ENCODE data around the gene LIPT2.
"Not testable (repeated sequence)": the region's sequence is repeated elsewhere in the genome, so short reads cannot be mapped to it uniquely, and the experiment has no call there.

The LIPT2 gene

DNA sequence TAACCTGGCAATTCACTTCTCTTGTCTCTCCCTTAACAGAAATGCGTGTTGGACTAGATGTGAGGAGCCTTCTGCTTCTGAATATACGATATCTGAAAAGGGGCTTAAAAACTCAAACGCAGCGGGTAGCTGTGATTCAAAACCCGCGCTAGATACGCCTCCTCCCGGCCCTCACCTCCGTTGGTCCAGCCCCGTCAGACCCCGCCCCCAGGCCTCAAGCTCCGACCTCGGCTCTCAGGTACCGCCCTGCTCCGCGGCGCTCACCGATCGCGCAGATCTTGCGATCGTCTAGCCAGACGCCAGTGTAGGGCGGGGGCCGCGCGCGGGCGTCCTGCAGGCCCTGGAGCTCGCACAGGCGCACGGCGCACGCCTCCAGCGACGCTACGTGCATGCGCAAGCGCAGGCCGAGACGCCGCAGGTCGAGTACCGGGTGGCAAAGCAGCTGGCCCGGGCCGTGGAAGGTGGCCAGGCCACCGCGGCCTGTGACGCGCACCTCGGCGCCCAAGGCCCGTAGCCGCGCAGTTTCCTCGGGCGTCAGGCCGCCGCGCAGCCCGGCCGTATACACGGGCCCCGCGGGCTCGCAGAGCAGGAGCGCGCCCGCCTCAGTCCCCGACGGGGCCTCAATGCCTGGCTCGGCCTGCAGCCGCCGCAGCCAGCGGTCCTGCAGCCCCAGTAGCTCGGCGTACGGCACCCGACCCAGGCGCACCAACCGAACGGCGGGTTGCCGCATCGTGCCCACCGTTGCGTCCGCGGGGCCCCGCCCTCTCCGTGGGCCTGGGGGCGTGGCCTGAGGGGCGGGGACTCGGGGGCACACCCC is at the start of gene LIPT2:
TSS of gene LIPT2 (minus strand) at position 751 of the 817 bp plus-strand sequence. CDS start at position 730, 21 bp downstream.
- peak; percentile 35 to 96 (median 83) for DNase-seq

GRCh38 chr11:74541466-74541865 is 47.9 kb upstream of the LIPT2 start:
- no peak for DNase-seq

GRCh38 chr11:74540270-74540669 is 46.7 kb upstream of the LIPT2 start:
- no peak for DNase-seq

DNA sequence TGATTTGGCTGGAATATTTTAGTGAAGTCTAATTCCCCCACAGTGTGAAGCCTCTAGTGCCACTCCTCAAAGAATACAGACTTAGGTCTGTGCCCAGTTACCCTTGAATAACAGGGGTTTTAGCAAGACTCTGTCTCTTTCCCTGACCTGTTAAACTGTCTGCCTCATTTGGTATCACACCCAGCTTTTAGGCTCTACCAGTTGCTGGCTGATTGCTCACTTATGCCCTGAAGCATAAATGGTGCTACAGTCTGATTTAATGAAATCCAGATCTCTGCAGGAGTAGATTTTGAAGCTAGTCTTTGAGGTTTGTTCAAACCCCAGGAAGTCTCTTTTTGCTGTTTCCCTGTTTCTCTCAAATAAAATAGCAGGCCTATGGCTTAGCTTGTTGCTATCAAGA is 45.2 kb upstream of the LIPT2 start:
- no peak for DNase-seq

DNA sequence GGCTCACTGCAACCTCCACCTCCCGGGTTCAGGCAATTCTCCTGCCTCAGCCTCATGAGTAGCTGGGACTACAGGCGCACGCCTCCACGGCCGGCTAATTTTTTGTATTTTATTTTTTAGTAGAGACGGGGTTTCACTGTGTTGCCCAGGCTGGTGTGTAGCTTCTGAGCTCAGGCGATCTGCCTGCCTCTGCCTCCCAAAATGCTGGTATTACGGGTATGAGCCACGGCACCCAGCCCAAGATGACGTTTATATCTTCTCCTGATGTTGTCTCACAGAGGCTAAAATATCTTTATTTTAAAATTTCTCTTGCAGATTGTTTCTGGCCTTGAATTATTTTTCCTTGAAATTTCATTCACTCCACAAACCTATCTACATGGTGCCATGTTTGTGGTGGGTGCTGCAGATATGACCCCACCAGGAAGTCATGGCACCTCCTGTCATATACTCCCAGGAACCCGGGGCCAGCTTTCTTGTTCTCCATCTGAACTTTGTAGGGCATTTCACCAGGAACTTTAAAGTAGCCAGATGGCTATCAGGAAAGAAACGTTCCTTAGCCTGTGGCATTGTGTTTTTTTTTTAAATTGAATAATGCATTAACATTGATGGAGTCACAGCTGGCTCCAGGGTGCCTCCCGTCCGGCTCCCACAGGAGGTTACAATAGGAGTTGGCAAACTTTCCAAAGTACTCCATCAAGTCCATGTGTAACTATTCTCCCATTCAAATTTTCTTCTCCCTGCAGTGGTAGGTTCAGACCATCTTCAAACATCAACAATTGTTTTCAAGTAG is 42.0 kb upstream of the LIPT2 start:
- no peak for DNase-seq

GRCh38 chr11:74534946-74535275 is 41.4 kb upstream of the LIPT2 start:
- DNase-seq = not testable (repeated sequence)

DNA sequence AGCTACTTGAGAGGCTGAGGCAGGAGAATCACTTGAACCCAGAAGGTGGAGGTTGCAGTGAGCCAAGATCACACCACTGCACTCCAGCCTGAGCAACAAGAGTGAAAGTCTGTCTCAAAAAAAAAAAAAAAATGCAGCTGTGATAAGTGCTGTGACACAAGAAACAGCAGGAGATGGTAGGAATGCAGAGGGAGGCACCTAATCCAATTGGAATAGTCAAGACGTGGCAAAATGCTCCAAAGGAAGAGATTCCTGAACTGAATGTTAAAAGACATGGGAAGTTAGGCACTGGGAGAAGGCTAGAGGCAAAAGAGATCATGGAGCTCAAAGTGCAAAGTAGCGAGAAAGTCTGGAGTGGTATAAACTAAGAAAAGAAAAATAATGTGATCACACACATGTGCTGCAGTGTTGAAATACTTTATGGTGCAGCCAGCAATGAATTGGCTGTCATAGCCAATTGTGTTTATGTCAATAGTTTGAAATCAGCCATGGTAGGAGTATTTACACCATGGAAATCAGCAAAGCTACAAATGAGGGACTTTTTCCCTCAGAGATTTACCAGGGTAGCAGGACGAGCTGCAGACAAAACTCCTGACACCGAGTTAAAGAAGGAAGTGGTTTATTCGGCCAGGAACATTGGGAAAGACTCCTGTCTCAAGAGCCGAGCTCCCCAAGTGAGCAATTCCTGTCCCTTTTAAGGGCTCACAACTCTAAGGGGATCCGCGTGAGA is 40.9 kb upstream of the LIPT2 start:
- no peak for DNase-seq

DNA sequence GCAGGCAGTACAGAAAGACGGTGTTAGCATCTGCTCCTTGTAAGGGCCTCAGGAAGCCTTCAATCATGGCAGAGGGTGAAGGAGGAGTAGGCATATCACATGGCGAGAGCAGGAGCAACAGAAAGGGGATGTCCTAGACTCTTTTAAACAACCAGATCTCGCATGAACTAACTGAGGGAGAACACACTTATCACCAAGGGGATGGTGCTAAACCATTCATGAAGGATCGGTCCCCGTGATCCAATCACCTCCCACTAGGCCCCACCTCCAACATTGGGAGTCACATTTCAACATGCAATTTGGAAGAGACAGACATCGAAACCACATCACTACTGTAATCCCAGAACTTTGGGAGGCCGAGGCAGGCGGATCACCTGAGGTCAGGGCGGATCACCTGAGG is 39.9 kb upstream of the LIPT2 start:
- DNase-seq = no peak

GRCh38 chr11:74532501-74533246 is 39.1 kb upstream of the LIPT2 start:
- DNase-seq = no peak

DNA sequence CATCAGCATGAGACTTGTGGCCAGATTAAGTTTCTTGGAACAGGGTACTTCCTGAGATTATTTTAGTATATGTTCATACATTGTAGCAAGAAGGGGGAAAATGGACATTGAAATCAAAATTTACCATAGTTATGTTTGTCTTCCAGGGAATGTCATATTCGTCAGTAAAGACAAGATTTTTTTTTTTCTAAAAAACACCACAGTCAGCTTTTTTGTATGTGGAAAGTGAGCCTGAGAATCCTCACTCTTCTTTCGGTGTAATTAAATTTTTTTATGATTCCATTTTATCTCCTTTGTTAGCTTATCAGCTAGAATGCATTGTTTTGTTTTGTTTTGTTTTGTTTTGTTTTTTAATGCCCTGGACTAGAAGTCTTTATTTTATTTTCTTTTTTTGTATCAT is 31.5 kb upstream of the LIPT2 start:
- DNase-seq = no peak

- no peak for DNase-seq
These were observed 31.0 kb upstream of the LIPT2 start for GRCh38 chr11:74524501-74524900.

- DNase-seq = no peak
These were observed 29.3 kb upstream of the LIPT2 start for GRCh38 chr11:74522776-74523175.

DNA sequence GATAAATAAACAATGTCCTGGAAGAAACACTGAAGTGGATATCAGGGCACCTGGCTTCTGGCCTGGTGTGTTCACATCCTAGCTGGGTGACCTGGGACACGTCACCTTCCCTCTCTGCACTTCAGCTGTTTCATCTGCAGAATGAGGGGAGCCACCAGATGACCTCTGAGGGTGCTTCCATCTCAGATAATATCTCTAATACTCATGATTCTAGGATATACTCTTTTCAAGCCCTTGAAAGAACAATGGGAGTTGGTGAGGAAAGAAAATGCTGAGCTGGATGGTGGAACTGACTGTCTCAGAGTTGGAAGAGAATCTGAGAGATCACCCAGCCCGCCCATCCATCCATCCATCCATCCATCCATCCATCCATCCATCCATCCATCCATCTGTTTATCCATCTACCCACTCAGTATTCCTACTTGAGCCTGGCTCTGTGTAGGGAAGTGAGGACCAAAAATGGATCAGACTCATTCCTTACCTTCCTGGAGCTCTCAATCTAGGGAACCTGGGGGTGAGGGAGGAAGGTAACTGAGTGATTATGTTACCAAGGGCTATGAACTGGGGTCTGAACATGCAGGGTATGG is 28.2 kb upstream of the LIPT2 start:
- no peak for DNase-seq

DNA sequence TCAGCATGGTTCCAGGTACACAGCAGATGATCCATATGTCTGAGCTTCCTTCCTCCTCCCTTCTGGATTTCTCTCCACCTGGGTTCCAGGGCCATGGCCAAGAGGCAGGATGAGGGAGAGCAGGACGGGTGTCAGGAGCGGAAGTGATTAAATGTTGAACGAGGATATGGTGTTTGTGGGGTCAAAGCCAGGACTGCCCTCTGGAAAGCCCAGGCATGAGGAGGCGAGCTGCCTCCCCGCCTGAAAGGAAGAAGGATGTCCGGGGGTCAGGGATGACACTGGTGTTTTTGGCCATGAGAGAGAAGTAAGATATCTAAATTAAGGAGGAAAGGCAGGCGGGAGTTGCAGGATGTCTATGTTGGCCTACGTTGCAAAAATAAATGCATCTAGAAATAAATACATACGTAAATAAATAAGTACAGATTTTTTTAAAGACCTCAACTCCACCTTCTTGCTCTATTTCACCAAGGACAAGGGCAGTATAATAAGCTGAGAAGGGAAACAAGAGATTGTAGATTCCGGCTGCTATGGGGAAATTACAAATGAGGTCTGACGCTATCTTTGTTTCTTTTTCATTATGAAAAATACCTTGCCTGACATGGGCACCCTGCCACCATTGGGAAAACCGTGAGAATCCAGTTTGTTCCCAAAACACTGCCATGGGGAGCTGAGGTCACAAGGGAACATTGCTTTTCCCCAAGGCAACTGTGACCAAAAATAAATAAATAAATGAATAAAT is 27.6 kb upstream of the LIPT2 start:
- no peak for DNase-seq

GRCh38 chr11:74520316-74520715 is 26.8 kb upstream of the LIPT2 start:
- no peak for DNase-seq

DNA sequence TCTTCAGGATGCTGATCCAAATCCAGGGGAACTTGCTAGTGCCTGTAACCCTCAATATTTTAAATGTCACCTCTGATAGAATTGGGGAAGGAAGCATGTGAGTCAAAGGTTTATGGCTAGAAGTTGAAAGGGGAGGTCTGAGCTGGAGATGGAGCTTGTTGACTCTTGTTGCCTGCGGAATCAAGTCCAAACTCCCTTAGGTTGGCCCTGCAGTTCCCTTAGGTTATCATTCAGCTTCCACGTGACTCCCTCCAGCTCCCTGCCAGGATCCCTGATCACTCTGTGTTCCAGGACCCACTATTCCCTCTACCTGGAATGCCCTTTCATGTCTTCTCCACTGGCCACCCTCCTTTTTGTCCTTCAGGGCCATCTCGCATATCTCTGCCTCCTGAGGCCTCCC is 26.2 kb upstream of the LIPT2 start:
- DNase-seq = no peak

DNA sequence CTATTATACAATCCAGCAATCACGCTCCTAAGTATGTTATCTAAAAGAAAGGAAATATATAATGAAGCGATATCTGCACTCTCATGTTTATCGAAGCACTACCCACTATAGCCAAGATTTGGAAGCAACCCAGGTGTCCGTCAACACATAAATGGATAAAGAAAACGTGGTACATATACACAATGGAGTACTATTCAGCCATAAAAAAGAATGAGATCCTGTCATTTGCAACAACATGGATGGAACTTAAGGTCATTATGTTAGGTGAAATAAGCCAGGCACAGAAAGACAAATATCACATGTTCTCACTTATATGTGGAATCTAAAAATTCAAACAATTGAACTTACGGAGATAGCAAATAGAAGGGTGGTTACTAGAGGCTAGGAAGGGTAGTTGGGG is 24.1 kb upstream of the LIPT2 start:
- not testable (repeated sequence) for DNase-seq

GRCh38 chr11:74507582-74507981 is 14.1 kb upstream of the LIPT2 start:
- DNase-seq = no peak

DNA sequence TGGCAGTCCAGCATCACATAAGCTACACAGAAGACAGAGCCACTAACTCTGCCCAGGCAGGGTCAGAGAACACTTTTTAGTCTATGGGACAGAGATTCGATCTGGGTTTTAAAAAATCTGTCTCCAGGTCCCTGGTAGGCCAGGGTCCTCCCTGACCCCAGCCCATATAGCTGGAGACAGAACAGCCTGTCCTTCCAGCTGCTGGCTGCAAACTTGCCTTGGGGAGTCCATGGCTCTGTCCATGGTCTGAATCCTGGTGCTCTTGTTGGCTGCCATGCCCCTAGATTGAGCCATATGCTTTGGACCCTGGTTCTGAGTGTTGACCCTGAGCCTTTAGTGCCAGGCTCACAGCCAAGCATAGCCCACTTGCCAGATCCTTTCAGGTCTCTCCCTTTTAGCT is 13.3 kb upstream of the LIPT2 start:
- DNase-seq = no peak

- DNase-seq = no peak
These were observed 12.4 kb upstream of the LIPT2 start for GRCh38 chr11:74505911-74506310.

DNA sequence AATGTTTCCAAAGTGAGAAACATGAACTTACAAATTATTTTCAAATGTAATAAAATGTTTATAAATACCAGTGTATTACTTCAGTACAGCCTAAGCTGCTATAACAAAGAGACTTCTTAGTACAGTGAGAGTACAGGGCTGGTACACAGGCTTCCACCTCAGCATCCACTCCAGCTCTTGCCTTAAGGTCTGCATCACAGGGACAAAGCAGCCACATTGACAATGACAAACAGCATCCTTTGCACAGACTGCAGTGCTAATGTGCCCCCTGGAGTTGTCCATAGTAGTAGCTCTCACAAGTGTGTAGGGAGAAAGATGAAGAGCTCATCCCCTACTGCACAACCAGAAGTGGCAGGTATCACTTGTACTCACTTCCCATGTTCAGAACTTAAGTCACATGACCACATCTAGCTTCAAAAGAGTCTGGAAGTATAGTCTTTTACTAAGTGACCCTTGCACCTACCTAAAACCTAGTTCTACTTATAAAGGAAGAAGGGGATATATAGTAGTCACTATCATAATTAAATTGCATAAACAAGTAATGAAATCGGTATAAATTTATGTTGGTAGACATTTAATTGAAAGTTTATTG is 10.7 kb upstream of the LIPT2 start:
- DNase-seq = no peak
